Mesenchymal stem cell (in vitro differentiated cells and primary cell): ENCODE results near the gene ZNF605.
"Not testable (repeated sequence)": the region's sequence is repeated elsewhere in the genome, so short reads cannot be mapped to it uniquely, and the experiment has no call there.

Source experiments
- DNase-seq: peaks from one replicate; pipeline ENCODE4 v3.0.0-alpha.2; 2013
- H2AFZ ChIP-seq: one replicate; pipeline ENCODE4 v1.6.1; 2013; ENCODE audit warnings: low read depth, mild to moderate bottlenecking, control low read depth, inconsistent platforms, low read length, moderate library complexity
- H2AK5ac ChIP-seq: 2 replicates; pipeline ENCODE4 v1.6.1; 2013; ENCODE audit warnings: low read length, moderate library complexity, mild to moderate bottlenecking, inconsistent platforms; ENCODE audit not compliant: severe bottlenecking
- H2BK120ac ChIP-seq: one replicate; pipeline ENCODE4 v1.6.1; 2013; ENCODE audit warnings: low read depth, mild to moderate bottlenecking, inconsistent platforms, low read length, moderate library complexity
- H2BK12ac ChIP-seq, 2 experiments: one replicate each; pipeline ENCODE4 v1.6.1; 2013; ENCODE audit warnings: inconsistent platforms in 2 of 2, low read length in 2 of 2, mild to moderate bottlenecking in 2 of 2, moderate library complexity in 2 of 2, control low read depth in 1 of 2
- H2BK15ac ChIP-seq: one replicate; pipeline ENCODE4 v1.6.1; 2013; ENCODE audit warnings: mild to moderate bottlenecking, low read depth, inconsistent platforms; ENCODE audit not compliant: poor library complexity, severe bottlenecking
- H2BK5ac ChIP-seq: 2 replicates; pipeline ENCODE4 v1.6.1; 2013; ENCODE audit warnings: low read depth, mild to moderate bottlenecking, low read length, control low read depth, inconsistent platforms; ENCODE audit not compliant: poor library complexity, severe bottlenecking
- H3K14ac ChIP-seq, 2 experiments: one replicate each; pipeline ENCODE4 v1.6.1; 2013; ENCODE audit warnings: inconsistent platforms in 2 of 2, low read length in 2 of 2, control low read depth in 1 of 2, mild to moderate bottlenecking in 1 of 2, moderate library complexity in 1 of 2
- H3K18ac ChIP-seq, 2 experiments: one replicate each; pipeline ENCODE4 v1.6.1; 2013; ENCODE audit warnings: inconsistent platforms in 2 of 2, low read length in 2 of 2, control low read depth in 1 of 2, low read depth in 1 of 2, mild to moderate bottlenecking in 1 of 2
- H3K23ac ChIP-seq, 2 experiments: one replicate each; pipeline ENCODE4 v1.6.1; 2013; ENCODE audit warnings: inconsistent platforms in 2 of 2, low read length in 2 of 2, mild to moderate bottlenecking in 2 of 2, moderate library complexity in 2 of 2, control low read depth in 1 of 2
- H3K27ac ChIP-seq: 2 replicates; pipeline ENCODE4 v1.5.1; 2013; ENCODE audit warnings: mild to moderate bottlenecking, moderate library complexity, low read length, control low read depth, inconsistent platforms; ENCODE audit not compliant: poor library complexity, severe bottlenecking
- H3K27me3 ChIP-seq, 2 experiments: 2 replicates each; pipeline versions ENCODE4 v1.6.1 to v1.7.0; 2013; ENCODE audit warnings: low read length in 2 of 2, mild to moderate bottlenecking in 2 of 2, moderate library complexity in 2 of 2, control low read depth in 1 of 2, inconsistent platforms in 1 of 2; ENCODE audit not compliant: control insufficient read depth in 1 of 2, insufficient read depth in 1 of 2
- H3K36me3 ChIP-seq, 2 experiments: 2 replicates each; pipeline versions ENCODE4 v1.6.1 to v1.7.0; 2013; ENCODE audit warnings: low read length in 2 of 2, control low read depth in 1 of 2, inconsistent platforms in 1 of 2, low read depth in 1 of 2, mild to moderate bottlenecking in 1 of 2; ENCODE audit not compliant: insufficient read depth in 2 of 2, control insufficient read depth in 1 of 2
- H3K4ac ChIP-seq, 2 experiments: one replicate each; pipeline ENCODE4 v1.6.1; 2013; ENCODE audit warnings: inconsistent platforms in 2 of 2, low read length in 2 of 2, mild to moderate bottlenecking in 2 of 2, moderate library complexity in 2 of 2, control low read depth in 1 of 2, low read depth in 1 of 2
- H3K4me1 ChIP-seq: 2 replicates; pipeline ENCODE4 v1.6.1; 2013; ENCODE audit warnings: low read depth, low read length, control low read depth; ENCODE audit not compliant: control insufficient read depth, insufficient read depth
- H3K4me2 ChIP-seq: 2 replicates; pipeline ENCODE4 v1.6.1; 2013; ENCODE audit warnings: low read length, mild to moderate bottlenecking, inconsistent platforms; ENCODE audit not compliant: poor library complexity, severe bottlenecking
- H3K4me3 ChIP-seq, 2 experiments: 2 replicates each; pipeline versions ENCODE4 v1.5.1 to v1.7.0; 2013; ENCODE audit warnings: low read length in 2 of 2, mild to moderate bottlenecking in 2 of 2, control low read depth in 1 of 2, low read depth in 1 of 2; ENCODE audit not compliant: insufficient read depth in 1 of 2
- H3K79me1 ChIP-seq: replicated peaks from 2 replicates; pipeline ENCODE4 v1.6.1; 2013; ENCODE audit warnings: mild to moderate bottlenecking, control low read depth, low read length, inconsistent platforms; ENCODE audit not compliant: poor library complexity, severe bottlenecking
- H3K9ac ChIP-seq: 2 replicates; pipeline ENCODE4 v1.7.0; 2013; ENCODE audit warnings: mild to moderate bottlenecking, low read length, moderate library complexity
- H3K9me3 ChIP-seq: 2 replicates; pipeline ENCODE4 v1.7.0; 2013; ENCODE audit warnings: mild to moderate bottlenecking, low read length; ENCODE audit not compliant: control insufficient read depth
- H4K8ac ChIP-seq: one replicate; pipeline ENCODE4 v1.6.1; 2013; ENCODE audit warnings: inconsistent platforms, mild to moderate bottlenecking, low read length, moderate library complexity
- H4K91ac ChIP-seq: one replicate; pipeline ENCODE4 v1.6.1; 2013; ENCODE audit warnings: mild to moderate bottlenecking, low read length, inconsistent platforms
- WGBS: methylation state at CpG from one replicate; pipeline ENCODE4 v1.1.7; 2013; ENCODE audit warnings: mixed read lengths; 5-methylcytosine and 5-hydroxymethylcytosine counted together

The ZNF605 gene

GRCh38 chr12:132908145-132909029 is 47.7 kb downstream of the ZNF605 start:
- peak overlapping the region; percentile 89 for H4K8ac ChIP-seq
- H3K4ac ChIP-seq = peak overlapping the region in 1 of 2 experiments; percentile 17
- no peaks in the 10 kb centered on the region for H3K79me1 ChIP-seq
- H3K9ac ChIP-seq = peak overlapping the region; percentile 92
- H3K27ac ChIP-seq = peak overlapping the region; percentile 44
- H2AFZ ChIP-seq = peak overlapping the region; percentile 87
- peak; percentile 98 for DNase-seq
- H3K4me1 ChIP-seq = peaks cover 5% of the 10 kb centered on the region
- H3K27me3 ChIP-seq = no peaks in the 10 kb centered on the region
- peaks cover 48% of the 10 kb centered on the region for H3K9me3 ChIP-seq
- H3K18ac ChIP-seq = peak overlapping the region; percentile 68 to 94
- no peak overlapping the region for H2AK5ac ChIP-seq
- H3K14ac ChIP-seq = no peak overlapping the region
- peak overlapping the region; percentile 58 to 73 for H3K4me3 ChIP-seq
- peak overlapping the region; percentile 67 for H3K4me2 ChIP-seq
- under 1% methylated on average over 85 of the region's 85 CpGs for WGBS
- H2BK5ac ChIP-seq = no peak overlapping the region
- H3K36me3 ChIP-seq = no peaks in the 10 kb centered on the region
- H2BK120ac ChIP-seq = no peak overlapping the region
- no peak overlapping the region for H3K23ac ChIP-seq
- peak overlapping the region; percentile 78 for H4K91ac ChIP-seq
- H2BK15ac ChIP-seq = peak overlapping the region; percentile 63
- no peak overlapping the region for H2BK12ac ChIP-seq

DNA sequence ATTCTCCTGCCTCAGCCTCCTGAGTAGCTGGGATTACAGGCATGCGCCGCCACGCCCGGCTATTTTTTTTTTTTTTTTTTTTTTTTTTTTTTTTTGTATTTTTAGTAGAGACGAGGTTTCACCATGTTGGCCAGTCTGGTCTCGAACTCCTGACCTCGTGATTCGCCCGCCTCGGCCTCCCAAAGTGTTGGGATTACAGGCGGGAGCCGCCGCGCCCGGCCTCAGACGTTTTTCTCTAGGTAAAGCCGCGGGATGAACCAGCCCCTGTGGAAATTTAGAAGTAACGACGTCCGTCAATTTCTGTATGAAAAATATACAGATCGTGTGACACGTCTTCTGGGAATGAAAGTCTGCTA is 48.3 kb downstream of the ZNF605 start:
- Histone ChIP-seq H3K9ac (peak overlapping the region; percentile 92), H4K8ac (peak overlapping the region; percentile 89), H3K4me3 (peak overlapping the region in 1 of 2 experiments; percentile 73), H2AFZ (peak overlapping the region; percentile 16), H3K18ac (peak overlapping the region; percentile 30 to 61), H3K9me3 (peaks cover 50% of the 10 kb centered on the region), H3K4me2 (peak overlapping the region; percentile 67)
- not testable (repeated sequence) for H3K27ac ChIP-seq, H2BK5ac ChIP-seq, H3K4ac ChIP-seq, H2BK15ac ChIP-seq, H3K4me1 ChIP-seq, H3K36me3 ChIP-seq, H4K91ac ChIP-seq, H3K14ac ChIP-seq, DNase-seq, H3K23ac ChIP-seq, H2BK12ac ChIP-seq, H2BK120ac ChIP-seq, H3K79me1 ChIP-seq, H3K27me3 ChIP-seq, H2AK5ac ChIP-seq
- 9% methylated on average over 23 of the region's 23 CpGs for WGBS

DNA sequence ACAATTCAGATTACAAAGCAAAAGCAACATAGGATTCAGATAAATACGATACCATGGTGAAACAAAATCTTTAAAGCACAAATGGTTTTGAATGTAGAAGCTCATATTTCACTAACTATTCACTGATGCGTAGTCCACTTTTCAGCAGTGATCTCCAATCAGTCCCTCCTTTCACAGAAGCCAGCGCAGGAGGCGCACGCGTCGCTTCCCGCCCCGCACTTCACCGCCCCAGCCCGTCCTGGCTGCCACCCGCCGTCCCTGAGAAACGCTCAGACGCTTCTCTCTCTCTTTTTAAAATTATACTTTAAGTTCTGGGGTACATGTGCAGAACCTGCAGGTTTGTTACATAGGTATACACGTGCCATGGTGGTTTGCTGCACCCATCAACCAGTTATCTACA is 48.9 kb downstream of the ZNF605 start:
- peak overlapping the region in 1 of 2 experiments; percentile 53 for H3K4me3 ChIP-seq
- peaks cover 46% of the 10 kb centered on the region for H3K9me3 ChIP-seq
- peak overlapping the region; percentile 92 for H3K9ac ChIP-seq
- H3K79me1 ChIP-seq = no peaks in the 10 kb centered on the region
- no peaks in the 10 kb centered on the region for H3K36me3 ChIP-seq
- H3K27ac ChIP-seq = no peak overlapping the region
- no peak overlapping the region for H4K91ac ChIP-seq
- WGBS = 45% methylated on average over 15 of the region's 16 CpGs
- H2BK15ac ChIP-seq = no peak overlapping the region
- peaks cover 5% of the 10 kb centered on the region for H3K4me1 ChIP-seq
- no peak overlapping the region for H2BK5ac ChIP-seq
- no peak overlapping the region for H4K8ac ChIP-seq
- H3K14ac ChIP-seq = no peak overlapping the region
- no peak for DNase-seq
- H2BK120ac ChIP-seq = no peak overlapping the region
- no peaks in the 10 kb centered on the region for H3K27me3 ChIP-seq
- no peak overlapping the region for H3K23ac ChIP-seq
- no peak overlapping the region for H3K18ac ChIP-seq
- H3K4ac ChIP-seq = no peak overlapping the region
- no peak overlapping the region for H2AFZ ChIP-seq
- no peak overlapping the region for H2AK5ac ChIP-seq
- H2BK12ac ChIP-seq = no peak overlapping the region
- H3K4me2 ChIP-seq = no peak overlapping the region

GRCh38 chr12:132904718-132905328 is 51.3 kb downstream of the ZNF605 start:
- DNase-seq = peak; percentile 26
- no peaks in the 10 kb centered on the region for H3K27me3 ChIP-seq
- H3K23ac ChIP-seq = no peak overlapping the region
- no peak overlapping the region for H3K4ac ChIP-seq
- H4K8ac ChIP-seq = no peak overlapping the region
- H2BK15ac ChIP-seq = no peak overlapping the region
- H2BK120ac ChIP-seq = no peak overlapping the region
- H3K4me3 ChIP-seq = peak overlapping the region in 1 of 2 experiments; percentile 10
- H3K27ac ChIP-seq = no peak overlapping the region
- no peak overlapping the region for H2BK5ac ChIP-seq
- no peak overlapping the region for H2AK5ac ChIP-seq
- no peak overlapping the region for H3K14ac ChIP-seq
- H2BK12ac ChIP-seq = no peak overlapping the region
- H3K18ac ChIP-seq = no peak overlapping the region
- peaks cover 32% of the 10 kb centered on the region for H3K9me3 ChIP-seq
- no peak overlapping the region for H2AFZ ChIP-seq
- H3K4me1 ChIP-seq = peaks cover 5% of the 10 kb centered on the region
- no peaks in the 10 kb centered on the region for H3K36me3 ChIP-seq
- 24% methylated on average over 20 of the region's 30 CpGs for WGBS
- no peak overlapping the region for H4K91ac ChIP-seq
- no peaks in the 10 kb centered on the region for H3K79me1 ChIP-seq
- H3K9ac ChIP-seq = no peak overlapping the region
- H3K4me2 ChIP-seq = no peak overlapping the region
